Measurements from ENCODE around the gene NME7. TPM values are rescaled to one million over a fixed set of nuclear protein-coding genes. Genes with fewer than 3 reads are reported as not detected.
"Not testable (repeated sequence)": the region's sequence is repeated elsewhere in the genome, so short reads cannot be mapped to it uniquely, and the experiment has no call there.

NME7 gene
- total RNA-seq, 6 experiments from 2014 or later = 16.0 to 22.2 (median 18.7) TPM

DNA sequence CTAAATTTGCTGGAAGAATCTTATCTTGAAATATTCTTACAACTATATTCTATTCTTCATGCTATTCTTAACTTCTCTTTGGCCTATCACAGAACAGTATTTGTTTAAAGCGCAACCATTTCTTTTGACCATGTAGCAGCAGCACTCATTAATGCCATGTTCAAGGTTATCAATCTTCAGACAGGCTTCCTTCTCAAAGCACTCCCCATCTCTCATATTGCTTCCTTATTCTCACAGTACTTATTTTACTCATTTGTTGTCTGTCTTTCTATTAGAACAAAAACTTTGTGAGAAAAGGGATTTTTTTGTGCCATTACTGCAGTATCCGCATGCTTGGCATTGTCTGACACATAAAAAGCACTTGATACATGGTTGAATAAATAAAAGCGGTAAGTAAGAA is 171.4 kb downstream of the NME7 start:
- no peaks in the 10 kb centered on the region for H3K36me3 Mint-ChIP-seq (ENCODE audit: low read depth)
- TF ChIP-seq, protein P1, sequence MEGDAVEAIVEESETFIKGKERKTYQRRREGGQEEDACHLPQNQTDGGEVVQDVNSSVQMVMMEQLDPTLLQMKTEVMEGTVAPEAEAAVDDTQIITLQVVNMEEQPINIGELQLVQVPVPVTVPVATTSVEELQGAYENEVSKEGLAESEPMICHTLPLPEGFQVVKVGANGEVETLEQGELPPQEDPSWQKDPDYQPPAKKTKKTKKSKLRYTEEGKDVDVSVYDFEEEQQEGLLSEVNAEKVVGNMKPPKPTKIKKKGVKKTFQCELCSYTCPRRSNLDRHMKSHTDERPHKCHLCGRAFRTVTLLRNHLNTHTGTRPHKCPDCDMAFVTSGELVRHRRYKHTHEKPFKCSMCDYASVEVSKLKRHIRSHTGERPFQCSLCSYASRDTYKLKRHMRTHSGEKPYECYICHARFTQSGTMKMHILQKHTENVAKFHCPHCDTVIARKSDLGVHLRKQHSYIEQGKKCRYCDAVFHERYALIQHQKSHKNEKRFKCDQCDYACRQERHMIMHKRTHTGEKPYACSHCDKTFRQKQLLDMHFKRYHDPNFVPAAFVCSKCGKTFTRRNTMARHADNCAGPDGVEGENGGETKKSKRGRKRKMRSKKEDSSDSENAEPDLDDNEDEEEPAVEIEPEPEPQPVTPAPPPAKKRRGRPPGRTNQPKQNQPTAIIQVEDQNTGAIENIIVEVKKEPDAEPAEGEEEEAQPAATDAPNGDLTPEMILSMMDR (IDR thresholded peaks at IDR 0.05) = no peak
- no peak overlapping the region for H3K4me3 Mint-ChIP-seq

DNA sequence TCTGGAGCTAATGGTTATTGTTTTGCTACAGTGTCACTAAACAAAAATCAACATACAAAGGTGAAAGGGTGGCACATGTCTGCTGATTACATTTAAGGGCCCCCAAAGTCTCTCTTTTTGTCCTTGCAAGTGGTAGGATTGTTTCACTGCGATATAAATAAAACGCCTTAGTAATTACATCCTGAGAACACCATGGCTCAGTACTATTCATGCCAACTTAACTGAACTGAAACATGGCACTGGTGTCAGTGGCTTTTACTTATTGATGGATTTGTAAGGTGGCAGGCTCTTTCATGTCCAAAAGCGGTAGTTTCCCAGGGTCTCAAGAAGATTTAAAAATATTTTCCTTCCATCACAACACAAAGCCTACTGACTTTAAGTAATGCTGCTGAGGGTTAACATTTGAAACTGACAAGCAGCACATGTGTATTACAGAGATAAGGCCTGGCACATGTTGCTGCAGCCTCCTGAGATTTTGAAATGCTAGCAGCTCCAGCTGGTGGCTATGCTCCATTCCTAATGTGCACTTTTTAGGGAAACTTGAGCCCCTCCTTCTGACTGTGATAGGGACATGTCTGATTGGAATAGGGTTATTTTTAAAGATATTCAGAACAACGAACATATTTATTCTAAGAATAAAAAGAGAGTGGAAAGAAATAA is 174.3 kb downstream of the NME7 start:
- DNase-seq = no peak
- TF ChIP-seq, protein P1 (IDR thresholded peaks at IDR 0.05) = no peak

More for the DNA sequence above, 171.4 kb downstream of the NME7 start:
- H3K4me1 Mint-ChIP-seq (ENCODE audit: low read depth) = peaks cover 10% of the 10 kb centered on the region
- no peak for DNase-seq
- no peaks in the 10 kb centered on the region for H3K9me3 Mint-ChIP-seq
- H3K27ac Mint-ChIP-seq = no peak overlapping the region
- no peaks in the 10 kb centered on the region for H3K27me3 Mint-ChIP-seq (ENCODE audit: insufficient read depth)

DNA sequence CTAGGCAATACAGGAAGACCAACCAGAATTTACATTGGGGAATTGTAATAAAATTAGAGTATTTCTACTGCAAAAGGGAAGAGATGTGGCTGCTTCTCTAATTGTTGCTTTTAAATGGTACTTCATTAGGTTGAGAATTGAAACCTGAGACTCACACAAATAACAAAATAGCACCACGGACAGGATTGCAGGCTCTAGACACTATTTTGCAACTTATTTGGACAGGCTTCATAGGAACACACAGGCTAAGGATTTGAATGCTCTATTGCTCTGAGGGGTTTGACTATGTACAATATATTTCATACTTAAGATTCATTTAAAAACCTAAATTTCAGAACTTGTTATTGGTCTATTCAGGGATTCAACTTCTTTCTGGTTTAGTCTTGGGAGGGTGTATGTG is 181.5 kb downstream of the NME7 start:
- no peaks in the 10 kb centered on the region for H3K9me3 Mint-ChIP-seq

More for the DNA sequence above, 174.3 kb downstream of the NME7 start:
- no peak overlapping the region for H3K27ac Mint-ChIP-seq
- no peaks in the 10 kb centered on the region for H3K9me3 Mint-ChIP-seq
- no peaks in the 10 kb centered on the region for H3K4me1 Mint-ChIP-seq (ENCODE audit: low read depth)
- H3K4me3 Mint-ChIP-seq = no peak overlapping the region
- H3K36me3 Mint-ChIP-seq (ENCODE audit: low read depth) = no peaks in the 10 kb centered on the region
- H3K27me3 Mint-ChIP-seq (ENCODE audit: insufficient read depth) = no peaks in the 10 kb centered on the region

DNA sequence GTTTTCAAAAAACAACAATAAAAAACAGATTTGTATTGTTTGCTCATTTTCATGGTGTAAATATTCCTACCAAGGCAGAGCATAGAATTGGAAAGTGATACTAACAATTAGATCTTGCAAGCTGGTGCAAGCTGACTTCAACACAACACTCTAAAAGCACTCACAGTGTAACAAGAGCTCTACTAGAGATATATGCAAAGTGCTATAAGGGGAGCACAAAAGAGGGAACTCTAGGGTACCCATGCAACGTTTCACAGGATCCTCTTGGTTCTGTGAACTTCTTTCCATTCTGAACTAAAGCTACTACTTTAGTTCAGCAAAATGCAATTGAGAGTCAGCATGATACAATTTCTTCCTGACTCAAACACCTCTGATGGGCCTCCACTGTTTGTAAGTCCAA is 182.8 kb downstream of the NME7 start:
- Mint-ChIP-seq H3K9me3 (no peaks in the 10 kb centered on the region), H3K4me1 (ENCODE audit: low read depth) (no peaks in the 10 kb centered on the region), H3K27ac (no peak overlapping the region), H3K27me3 (ENCODE audit: insufficient read depth) (no peaks in the 10 kb centered on the region), H3K36me3 (ENCODE audit: low read depth) (no peaks in the 10 kb centered on the region), H3K4me3 (no peak overlapping the region)
- no peak for DNase-seq
- TF ChIP-seq, protein P1 (IDR thresholded peaks at IDR 0.05) = no peak

More for the DNA sequence above, 181.5 kb downstream of the NME7 start:
- no peaks in the 10 kb centered on the region for H3K4me1 Mint-ChIP-seq (ENCODE audit: low read depth)
- no peak overlapping the region for H3K27ac Mint-ChIP-seq
- DNase-seq = no peak
- no peak overlapping the region for H3K4me3 Mint-ChIP-seq
- no peaks in the 10 kb centered on the region for H3K27me3 Mint-ChIP-seq (ENCODE audit: insufficient read depth)
- H3K36me3 Mint-ChIP-seq (ENCODE audit: low read depth) = no peaks in the 10 kb centered on the region
- TF ChIP-seq, protein P1 (IDR thresholded peaks at IDR 0.05) = no peak

DNA sequence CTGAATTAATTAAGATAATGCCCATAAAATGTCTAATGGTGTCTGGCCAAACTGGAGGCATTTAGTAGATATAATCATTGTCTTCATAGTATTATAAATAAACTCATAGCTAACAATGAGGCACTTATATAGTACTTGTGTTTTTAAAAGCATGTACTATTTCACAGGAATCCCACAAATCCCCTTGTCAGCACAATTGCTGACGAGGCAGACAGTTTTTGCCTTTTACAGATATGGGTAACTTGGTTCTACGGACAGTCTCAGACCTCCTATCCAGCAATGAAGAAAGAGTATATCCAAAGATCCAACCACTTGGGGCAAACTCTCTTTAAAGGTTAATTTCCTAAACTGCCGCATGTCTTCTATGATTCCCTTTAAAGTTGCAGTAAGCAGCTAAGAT is 187.4 kb downstream of the NME7 start:
- Mint-ChIP-seq H3K4me3 (no peak overlapping the region), H3K27ac (no peak overlapping the region), H3K9me3 (no peaks in the 10 kb centered on the region), H3K4me1 (ENCODE audit: low read depth) (0 out of 2 replicates have a peak, but pooled peaks cover 5% of the 10 kb centered on the region), H3K27me3 (ENCODE audit: insufficient read depth) (no peaks in the 10 kb centered on the region), H3K36me3 (ENCODE audit: low read depth) (no peaks in the 10 kb centered on the region)
- DNase-seq = no peak
- TF ChIP-seq, protein P1 (IDR thresholded peaks at IDR 0.05) = no peak

DNA sequence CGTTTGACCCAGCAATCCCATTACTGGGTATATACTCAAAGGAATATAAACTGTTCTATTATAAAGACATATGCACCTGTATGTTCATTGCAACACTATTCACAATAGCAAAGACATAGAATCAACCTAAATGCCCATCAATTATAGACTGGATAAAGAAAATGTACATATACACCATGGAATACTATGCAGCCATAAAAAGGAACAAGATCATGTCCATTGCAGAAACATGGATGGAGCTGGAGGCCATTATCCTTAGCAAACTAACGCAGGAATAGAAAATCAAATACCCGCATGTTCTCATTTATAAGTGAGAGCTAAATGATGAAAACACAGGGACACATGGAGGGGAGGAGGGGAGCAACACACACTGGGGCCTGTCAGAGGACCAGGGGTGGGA is 188.2 kb downstream of the NME7 start:
- not testable (repeated sequence) for H3K27ac Mint-ChIP-seq; H3K4me3 Mint-ChIP-seq; H3K27me3 Mint-ChIP-seq (ENCODE audit: insufficient read depth); H3K9me3 Mint-ChIP-seq; H3K36me3 Mint-ChIP-seq (ENCODE audit: low read depth); H3K4me1 Mint-ChIP-seq (ENCODE audit: low read depth); DNase-seq
